Left hindlimb (tissue), 1 donor: ENCODE results near the gene MEGF11.

Experiments
- DNase-seq: peaks from one replicate; pipeline ENCODE4 v3.0.0-alpha.2; 2018

MEGF11 gene

DNA sequence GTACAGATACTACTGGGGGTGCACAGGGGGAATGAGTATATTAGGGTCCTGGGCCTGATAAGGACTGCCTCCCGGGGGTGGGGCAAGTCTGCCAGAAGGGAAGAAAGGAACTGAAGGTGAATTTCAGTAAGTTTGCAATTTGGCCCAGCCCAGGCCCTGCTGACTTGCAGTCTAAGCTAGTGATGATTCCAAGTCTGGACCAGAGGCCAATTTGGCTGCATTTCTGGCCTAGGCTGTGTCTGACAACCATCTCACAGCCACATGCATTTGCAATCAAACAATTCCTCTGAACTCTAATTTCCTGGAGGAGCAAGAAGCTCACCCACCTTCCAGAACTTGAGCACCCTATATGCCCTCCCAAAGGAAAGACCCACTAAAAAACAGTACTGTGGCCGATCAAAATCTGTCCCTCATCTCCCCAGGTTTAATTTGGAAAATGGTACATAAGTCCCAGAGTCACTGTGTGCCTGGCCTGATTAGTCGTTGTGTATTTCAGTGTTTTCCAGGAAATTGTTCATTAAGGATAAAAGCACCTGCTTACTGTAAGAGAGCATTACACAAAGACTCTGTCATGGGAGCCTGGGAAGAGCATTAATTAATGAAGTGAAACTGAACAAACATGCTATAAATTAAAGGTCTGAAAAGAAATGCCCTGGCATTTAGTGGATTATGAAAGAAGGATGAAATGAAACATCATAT lies 114.5 kb downstream of the MEGF11 start:
- peak; percentile 42 for DNase-seq

DNA sequence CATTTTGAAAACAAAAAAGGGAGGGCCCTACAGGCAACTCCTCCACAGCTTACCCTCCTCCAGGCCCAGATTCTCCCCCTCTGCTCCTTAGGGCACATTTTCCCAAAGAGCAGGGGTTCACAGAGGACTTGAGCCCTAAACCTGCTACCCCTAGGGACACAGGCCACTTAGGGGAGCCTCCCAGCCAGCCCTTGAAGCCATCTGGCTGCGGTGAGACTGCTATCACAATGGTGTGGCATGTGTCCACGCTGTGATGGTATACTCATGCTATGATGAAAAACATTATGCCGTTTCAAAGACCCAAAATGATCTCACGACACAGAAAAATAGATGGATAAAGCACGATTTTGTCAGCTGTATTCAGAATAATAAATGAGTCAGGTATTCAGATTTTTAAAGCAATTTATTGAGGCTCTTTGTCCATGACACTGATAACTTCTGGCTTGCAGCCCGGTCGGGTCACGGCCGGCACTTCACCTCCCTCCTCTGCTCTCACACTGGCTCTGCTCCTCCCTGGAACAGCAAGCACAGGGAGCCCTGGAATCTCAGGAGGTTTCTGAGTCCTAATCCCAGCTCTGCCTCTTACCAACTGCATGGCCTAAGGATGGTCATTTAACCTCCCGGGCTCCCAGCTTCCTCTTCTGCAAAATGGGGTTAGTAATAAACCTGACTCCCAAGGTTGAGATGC lies 115.3 kb downstream of the MEGF11 start:
- no peak for DNase-seq

DNA sequence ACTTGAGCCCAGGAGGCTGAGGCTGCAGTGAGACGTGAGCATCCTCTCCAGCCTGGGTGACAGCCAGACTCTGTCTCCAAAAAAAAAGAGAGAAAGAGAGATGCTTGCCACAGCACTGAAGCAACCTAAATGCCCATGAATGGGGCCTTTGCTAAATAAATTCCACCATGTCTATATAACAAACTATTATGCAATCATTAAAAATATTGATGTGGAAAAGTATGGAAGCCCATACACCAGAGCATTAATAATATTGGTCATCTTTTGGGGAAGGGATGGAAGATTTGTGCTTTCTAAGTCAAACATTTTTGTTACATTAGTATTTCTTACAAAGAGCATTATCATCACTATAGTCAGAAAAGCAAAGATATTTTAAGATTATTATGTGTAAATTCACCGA lies 116.6 kb downstream of the MEGF11 start:
- DNase-seq, result no peak

DNA sequence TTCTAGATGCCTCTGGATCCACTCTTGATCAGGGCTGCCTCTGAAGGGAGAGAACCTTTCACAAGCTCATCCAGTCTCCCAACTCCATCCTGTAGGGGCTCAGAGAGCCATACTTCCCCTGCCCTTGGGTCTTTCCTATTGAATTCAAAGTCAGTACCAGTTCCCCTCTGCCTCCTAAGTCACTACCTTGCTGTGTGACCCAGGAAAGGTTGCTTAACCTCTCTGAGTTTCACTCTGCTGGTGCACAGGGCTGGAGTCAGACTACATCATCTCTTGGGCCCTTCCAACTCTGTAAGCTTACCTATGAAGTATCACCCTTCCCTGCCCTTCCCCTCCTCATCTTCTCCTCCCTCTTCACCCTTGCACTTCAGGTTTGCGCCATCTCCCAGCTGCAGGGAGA lies 117.9 kb downstream of the MEGF11 start:
- no peak for DNase-seq

DNA sequence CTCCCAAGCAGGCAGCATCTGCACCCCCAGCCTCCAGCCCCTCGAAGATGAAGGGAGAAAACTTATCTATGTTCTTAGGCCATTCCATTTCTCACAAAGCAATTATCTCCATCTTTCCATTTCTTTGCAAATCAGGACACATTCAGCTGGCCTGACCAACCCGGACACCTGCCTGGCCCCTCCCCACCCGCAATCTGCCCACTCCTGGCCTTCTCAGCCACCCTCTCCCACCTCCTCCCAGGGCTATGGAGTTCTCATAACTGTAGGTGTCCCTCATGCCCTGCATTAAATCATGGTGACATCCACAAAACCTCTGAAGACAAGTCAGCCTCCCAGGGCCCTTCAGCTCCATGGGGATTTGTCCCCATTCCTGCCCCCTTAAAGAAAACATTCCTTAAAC lies 119.3 kb downstream of the MEGF11 start:
- DNase-seq, result no peak

DNA sequence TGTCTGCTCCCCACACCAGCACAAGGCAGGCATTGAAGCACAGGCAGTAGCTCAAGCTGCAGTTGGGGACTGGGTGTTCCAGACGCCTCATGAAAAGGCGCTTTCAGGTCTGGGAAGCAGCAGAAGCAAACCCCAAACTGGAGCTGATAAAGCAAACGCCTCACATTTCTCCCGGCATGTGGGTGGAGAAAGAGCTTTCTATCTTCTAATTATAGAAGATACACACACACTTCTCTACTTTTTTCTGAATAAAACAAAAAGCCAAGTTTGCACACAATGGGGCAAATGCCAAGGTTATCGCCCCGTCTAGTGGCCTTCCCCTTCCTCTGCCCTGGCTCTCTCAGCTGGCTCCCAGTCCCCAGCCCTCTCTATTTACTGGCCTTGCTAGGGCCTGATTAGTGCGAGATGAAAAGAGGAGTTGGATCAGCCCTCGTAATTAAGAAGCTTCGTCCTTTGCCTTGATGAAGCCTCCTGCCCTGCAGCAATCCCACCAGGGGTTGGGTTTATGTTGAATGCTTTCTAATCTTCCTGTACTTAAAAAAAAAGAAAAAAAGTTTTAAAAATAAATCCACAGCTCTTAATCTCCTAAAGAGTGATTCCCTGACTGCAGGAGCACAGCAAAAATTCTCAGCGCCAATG lies 120.2 kb downstream of the MEGF11 start:
- DNase-seq, result no peak

DNA sequence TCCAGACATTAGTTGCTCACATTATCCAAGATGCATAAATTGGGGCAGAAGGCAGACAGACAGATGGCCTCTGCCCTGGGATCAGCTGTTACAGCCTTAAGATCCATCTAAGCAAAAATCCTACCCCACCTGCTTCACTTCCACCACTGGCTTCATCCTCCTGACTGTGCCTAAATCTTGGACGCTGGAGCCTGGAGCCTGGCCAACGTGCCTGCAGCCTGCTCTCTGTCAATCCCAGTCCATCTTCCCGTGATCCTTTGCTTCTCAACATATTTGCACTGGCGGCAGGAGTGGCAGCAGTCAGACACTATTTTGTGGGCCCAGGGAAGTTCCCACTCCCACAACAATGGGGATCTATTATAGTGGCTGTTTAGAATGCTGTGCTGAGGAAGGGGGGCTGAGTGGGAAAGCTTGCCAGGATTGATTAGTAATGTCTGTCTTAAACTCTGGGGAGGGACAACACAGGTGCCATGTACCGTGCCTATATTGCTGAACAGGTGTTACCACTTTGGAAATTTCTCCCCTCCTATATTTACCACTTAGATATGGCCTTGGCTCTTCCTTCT lies 121.2 kb downstream of the MEGF11 start:
- DNase-seq, result no peak

DNA sequence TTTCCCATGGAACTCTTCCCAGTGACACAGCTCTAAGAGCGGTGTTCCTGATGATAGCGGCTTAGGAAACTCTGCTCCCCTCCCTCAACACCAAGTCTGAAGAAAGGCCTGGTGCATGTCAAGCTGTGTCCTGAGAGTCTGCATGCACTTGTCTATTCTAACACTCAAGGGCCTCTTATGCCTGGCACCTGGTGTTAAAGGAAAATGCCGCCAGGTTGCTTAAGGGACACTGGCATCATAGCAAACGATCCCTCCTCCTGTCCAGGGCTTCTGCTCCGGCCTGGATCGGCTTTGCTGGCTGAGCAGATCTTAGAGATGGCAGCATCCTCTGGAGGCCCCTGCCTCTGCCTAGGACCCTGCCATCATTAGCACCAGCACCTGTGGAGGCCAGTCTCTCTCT lies 121.7 kb downstream of the MEGF11 start:
- DNase-seq, result no peak

DNA sequence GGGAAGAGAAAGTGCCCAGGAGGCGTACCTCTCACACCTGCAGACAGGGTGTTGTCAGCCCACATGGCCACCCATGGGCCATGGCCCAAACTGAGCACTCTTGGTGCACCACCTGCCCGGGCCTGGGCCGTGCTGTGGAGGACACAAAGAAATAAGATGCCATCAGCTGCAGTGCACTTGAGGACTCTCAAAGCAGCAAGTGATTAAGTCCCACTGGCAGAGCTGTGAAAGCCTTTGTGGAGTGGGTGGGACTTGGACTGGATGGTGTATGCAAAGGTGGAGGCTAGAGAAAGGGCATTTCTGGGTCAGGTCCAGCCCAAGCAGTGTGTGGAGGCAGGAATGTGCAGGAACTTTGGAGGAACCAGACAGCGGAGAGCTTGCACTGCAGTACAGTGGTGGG lies 122.3 kb downstream of the MEGF11 start:
- no peak for DNase-seq

DNA sequence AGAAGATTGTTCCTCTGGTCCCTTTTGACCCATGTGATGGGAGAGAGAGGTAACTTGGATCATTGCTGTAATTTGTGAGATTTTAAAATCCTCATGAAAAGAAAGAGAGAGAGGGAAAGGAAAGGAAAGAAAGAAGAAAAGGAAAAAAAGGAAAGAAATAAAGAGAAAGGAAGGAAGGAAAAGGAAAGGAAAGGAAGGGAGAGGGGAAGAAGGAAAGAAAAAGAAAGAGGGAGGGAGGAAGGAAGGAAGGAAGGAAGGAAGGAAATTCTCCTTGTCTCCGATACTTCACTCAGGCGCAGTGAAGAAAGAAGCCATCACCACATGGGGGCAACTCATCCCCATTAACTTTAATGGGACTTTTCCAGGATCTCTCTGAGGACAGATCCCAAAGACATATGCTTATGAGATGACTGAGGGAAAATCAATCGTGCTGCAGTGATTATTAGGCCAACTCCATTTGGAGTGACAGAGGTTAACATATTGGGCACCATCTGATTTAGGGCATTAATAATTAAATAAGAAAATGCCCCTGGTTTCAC lies 123.0 kb downstream of the MEGF11 start:
- DNase-seq, result no peak

DNA sequence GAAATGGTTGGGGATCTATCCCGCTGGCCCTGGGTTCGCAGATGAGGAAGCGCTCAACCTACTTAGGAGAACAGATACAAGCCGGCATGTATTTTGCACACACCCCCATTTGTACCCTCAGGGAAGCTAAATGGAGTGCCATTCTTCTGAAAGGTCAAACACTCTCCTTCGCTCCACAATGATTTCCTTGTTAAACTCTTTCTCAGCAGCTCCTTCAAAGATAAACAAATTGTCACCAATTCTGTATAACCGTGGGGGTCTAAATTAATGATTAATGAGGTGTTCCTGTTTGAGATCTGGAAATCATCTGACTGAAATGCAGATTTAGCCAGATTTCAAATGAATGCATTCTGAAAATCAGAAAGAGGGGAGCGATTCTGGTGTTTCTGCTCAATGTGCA lies 124.0 kb downstream of the MEGF11 start:
- no peak for DNase-seq

DNA sequence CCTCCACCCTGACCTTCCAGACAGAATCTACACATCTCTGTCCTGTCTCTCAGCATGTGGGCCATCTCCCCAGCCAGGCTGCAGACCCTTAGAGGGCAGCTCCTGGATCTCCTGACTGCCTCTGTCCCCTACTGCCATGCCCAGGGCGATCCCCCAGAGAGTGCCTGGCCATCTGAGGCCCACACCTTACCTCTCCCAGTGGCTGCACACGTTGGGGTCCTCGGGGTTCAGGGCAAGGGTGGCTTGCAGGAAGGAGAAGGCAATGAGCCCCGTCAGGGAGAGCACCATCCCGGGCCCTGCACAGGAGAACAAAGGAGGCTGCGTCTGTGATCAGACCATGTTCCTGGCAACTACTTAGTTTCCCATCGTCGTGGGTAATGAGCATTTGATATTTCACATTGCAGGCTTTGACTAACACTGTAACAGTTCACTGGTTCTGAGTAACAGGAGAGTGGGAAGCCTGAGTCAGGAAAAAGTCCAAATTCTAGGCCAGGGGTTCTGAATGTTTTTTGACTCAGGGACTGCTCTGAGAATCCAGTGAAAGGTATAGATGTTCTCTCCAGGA lies 125.4 kb downstream of the MEGF11 start:
- DNase-seq, result no peak

DNA sequence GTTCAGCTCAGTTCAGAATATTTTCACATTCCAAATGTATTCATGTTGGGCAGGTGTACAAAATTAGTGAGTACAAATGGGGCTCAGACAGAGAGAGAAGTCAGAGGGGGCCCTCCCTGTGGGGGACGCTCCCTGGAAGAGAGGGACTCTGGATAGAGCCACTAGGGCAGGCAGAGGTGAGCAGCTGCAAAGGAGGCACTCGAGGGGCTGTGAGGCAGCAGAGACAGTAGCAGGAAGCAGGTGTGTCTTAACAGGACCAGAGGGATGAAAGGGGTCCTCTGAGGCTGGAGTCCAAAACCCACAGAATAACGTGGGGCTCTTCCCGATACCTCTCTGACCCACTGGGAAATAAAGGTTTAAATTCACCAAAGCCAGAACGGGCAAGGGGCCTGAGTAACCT lies 127.1 kb downstream of the MEGF11 start:
- DNase-seq, result no peak

DNA sequence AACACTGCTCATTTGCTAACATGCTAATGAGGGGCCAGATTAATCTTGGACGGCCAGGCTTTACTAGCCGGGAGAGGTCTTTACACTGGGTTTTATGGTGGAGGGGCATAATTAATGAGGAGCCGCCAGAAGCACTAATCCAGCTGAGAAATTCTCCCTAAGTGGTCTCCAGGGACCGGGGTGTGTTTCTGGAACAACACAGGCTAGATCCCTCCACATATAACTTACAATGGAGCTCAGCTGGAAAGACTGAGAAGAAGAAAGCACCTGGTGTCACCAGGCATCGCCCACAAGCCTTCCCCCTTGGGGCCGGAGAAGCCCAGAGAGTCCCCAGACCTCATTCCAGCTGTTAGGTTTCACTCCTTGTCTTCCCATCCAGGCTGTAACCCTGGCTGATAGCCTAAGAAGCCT lies 127.5 kb downstream of the MEGF11 start:
- DNase-seq, result no peak

DNA sequence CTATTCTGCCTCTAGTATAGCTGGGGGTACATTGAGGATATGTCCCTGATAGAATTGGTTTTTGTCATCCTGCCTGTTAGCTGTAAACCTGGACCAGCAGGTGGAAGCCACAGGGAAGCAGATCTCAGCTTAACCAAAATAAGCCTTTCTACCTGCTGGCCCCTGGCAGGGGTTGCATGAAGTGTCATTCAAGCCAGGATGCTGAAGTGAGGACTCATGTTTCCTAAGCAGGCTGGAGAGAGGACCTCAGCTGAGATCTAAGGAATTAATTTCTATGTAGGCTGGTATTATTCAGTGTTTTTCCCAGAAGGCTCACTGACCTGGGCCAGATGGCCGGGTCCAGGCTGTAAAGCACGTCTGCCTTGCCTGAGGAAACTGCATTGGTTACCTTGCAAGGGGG lies 128.9 kb downstream of the MEGF11 start:
- DNase-seq, result no peak

DNA sequence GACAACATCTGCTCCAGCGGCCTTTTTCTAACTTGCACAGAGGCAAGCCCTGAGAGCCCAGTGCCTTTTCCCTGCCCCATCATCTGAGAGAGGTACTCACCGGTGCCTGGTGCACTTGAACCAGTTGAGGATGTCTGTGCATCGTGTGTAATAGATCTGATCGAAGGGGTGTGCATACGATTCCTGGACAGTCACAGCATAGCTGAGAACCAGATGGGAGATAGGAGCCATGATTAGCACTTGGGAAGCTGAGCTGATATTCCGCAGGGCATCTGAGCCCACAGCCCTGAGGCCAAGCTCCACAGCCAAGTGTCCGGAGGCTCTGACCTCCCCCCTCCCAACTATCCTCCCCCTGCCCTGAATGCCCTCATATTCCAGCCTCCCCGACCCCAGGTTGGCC lies 129.8 kb downstream of the MEGF11 start:
- no peak for DNase-seq

DNA sequence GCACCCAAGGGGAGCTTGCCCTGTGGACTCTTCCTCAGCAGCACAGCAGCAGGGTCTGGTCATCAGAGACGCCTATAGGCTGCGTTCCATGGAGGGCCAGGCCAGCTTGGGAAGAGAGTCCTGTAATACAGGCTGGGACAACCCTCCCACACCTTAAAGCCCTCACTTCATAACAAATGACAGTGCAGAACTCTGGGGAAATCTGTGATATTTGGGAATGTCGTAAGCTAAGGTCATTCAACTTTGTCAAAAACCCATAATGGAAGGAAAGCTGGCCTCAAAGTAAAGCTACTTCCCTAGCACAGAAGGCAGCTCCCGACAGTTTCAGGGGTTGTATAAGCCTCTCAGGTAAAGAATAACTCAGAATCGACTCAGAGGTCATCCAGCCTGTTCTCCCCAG lies 133.1 kb downstream of the MEGF11 start:
- DNase-seq, result no peak

DNA sequence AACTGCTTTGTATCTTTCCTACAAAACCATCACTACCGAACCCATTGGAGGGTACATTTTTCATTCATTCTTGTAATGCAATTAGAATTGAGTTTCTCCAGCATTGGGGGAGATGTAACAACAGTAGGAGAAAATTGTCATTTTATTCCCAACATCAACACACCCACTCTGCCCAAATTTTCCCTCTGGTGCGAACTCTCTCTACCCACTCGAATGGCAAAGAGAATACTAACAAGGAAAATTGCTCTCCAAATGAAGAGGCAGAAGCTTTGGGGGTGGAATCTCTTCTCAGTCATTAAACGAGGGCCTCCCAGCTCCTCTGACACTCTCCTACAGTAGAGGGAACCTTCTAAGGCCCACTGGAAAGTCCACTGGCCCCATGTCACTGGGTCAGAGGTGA lies 135.7 kb downstream of the MEGF11 start:
- no peak for DNase-seq

DNA sequence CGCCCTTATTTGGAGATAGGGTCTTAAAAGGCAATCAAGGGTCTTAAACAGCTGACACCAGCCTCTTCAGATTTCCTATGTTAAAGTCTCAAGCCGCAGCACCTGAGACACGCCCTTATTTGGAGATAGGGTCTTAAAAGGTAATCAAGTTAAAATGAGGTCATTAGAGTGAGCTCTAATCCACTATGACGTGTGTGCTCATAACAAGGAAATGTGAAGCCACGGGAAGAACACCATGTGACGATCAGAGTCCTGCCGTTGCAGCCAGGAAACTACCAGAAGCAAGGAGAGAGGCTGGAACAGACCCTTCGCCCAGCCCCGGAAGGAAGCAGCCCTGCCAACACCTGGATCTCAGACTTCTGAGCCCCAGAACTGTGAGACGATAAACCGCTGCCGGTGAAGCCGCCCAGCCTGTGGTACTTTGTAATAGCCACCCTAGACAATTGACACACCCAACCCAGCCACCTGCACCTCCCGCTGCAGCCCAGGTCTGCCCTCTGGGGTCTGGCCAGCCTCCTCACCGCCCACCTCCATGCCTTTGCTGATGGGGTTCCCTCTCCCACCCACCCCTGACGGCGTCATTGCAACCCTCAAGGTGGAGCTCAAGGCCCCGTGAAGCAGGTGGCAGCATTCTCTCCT lies 137.9 kb downstream of the MEGF11 start:
- no peak for DNase-seq

DNA sequence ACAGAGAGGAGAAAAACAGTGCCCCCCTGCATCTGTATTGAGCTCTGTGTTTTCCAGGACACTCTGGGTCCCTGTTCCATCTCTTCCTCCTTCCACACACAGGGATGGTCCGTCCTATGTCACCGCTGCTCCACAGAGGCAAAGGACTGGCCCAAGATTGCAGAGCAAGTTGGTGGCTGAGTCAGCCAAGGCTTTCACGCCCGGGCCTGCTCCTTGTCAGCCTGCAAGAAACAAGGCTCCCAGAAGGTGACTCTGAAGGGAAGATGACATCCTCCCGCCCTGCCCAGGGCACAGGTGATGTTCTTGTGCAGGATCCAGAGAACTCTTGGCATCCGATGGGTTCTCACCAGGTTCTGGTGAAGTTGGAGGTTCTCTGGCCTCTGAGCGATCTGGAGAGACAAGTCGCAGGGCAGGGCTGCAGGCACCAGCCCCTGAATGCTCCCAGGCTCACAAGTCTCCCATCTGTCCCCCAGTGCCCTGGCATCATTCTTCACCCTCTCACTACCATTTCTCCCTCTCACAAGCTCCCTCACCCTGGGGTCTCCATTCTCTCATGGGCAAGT lies 138.6 kb downstream of the MEGF11 start:
- DNase-seq, result no peak

DNA sequence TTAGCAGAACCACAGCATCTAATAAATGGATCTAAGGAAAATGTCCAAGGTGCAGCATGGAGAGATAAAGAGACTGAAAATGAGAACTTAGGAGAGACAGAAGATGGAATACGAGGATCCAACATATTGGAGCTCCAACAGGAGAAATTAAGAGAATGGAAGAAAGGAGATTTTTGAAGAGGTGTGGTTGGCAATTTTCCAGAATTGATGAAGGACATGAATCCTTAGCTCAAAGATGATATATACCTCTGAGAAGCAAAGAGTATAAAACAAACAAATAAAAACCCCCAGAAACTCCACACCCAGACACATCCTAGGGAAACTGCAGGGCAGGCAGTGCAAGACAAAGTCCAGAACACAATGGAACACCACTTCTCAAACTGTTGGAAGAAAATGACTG lies 141.2 kb downstream of the MEGF11 start:
- no peak for DNase-seq

DNA sequence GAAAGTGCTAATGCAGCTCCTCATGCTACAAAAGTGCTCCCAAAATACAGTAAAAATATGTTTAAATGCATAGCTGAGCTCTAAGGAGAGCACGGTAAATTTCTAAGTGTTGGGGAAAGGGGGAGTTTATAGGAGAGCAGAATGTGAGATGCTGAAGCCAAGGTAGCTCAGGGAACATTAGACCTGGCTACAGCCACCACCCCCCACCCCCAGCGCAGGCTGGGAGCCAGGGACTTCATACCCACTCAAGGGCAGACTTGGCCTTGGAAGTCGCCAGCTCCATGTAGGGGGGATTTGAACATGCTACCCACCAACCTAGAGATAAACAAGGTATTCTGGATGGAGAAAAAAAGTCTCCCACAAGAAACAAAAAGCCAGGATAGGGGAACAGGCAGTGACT lies 142.2 kb downstream of the MEGF11 start:
- DNase-seq, result no peak

DNA sequence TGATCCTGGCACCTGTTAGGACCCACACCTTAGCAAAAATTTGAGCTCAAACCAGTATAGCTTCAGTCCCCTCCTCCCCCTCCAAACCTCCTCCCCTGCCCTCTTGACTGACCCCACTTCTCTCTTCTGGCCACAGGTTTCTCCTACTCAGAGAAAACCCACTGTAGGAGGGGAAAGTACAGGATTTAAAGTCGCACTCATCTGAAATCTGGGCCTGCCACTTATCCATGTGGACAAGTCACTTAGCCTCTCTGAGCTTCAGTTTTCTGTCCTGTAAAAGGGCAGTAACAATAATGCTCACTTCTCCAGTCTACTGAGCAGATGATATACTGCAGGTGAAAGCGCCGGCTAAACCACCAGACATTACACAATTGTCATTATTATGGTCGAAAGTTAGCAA lies 142.7 kb downstream of the MEGF11 start:
- DNase-seq, result no peak
